Measurements from ENCODE around the gene FGF12.

Gene FGF12

GRCh38 chr3:192279664-192280063, 447.7 kb downstream of the FGF12 start:
- DNase-seq (ENCODE audit: extremely low read depth, low read depth): no peak
- H3K4me3 ChIP-seq (replicated peaks; ENCODE audit: low read depth, low read length): no peak overlapping the region
- TF ChIP-seq, protein P1, sequence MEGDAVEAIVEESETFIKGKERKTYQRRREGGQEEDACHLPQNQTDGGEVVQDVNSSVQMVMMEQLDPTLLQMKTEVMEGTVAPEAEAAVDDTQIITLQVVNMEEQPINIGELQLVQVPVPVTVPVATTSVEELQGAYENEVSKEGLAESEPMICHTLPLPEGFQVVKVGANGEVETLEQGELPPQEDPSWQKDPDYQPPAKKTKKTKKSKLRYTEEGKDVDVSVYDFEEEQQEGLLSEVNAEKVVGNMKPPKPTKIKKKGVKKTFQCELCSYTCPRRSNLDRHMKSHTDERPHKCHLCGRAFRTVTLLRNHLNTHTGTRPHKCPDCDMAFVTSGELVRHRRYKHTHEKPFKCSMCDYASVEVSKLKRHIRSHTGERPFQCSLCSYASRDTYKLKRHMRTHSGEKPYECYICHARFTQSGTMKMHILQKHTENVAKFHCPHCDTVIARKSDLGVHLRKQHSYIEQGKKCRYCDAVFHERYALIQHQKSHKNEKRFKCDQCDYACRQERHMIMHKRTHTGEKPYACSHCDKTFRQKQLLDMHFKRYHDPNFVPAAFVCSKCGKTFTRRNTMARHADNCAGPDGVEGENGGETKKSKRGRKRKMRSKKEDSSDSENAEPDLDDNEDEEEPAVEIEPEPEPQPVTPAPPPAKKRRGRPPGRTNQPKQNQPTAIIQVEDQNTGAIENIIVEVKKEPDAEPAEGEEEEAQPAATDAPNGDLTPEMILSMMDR (IDR thresholded peaks at IDR 0.05; ENCODE audit: low read depth, low read length, missing control alignments): no peak

GRCh38 chr3:192277477-192277876, 449.9 kb downstream of the FGF12 start:
- no peak for DNase-seq (ENCODE audit: extremely low read depth, low read depth)
- TF ChIP-seq, protein P1 (IDR thresholded peaks at IDR 0.05; ENCODE audit: low read depth, low read length, missing control alignments): no peak
- H3K4me3 ChIP-seq (replicated peaks; ENCODE audit: low read depth, low read length): no peak overlapping the region

DNA sequence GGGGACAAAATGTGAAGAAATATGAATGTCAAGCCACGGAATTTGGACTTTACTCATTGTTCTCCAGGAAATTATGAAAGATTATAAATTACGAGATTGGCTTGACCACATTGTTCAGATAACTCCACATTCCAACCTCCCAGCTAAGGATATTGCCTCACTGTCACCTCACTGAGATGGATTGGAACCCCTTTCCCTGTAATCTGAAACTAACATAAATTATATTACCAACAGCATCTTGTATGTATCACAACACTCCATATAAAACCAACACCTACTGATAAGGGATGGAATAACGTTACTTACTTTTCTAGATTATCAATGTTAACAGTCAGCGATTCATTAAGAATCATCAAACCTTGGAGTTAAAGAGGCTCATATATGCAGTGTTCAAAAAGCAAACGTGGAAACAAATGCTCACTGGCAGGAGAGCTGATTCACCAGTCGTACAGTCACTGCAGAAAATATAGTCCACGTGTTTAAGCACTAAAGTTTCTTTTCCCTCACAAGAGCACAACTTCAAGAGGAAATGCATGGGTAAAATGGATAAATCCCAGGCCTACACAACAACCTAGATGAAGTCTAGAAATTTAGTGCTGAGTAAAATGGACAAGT, 451.5 kb downstream of the FGF12 start:
- TF ChIP-seq, protein P1 (IDR thresholded peaks at IDR 0.05; ENCODE audit: low read depth, low read length, missing control alignments): no peak
- DNase-seq (ENCODE audit: extremely low read depth, low read depth): no peak
- no peak overlapping the region for H3K4me3 ChIP-seq (replicated peaks; ENCODE audit: low read depth, low read length)

GRCh38 chr3:192273697-192274010, 453.7 kb downstream of the FGF12 start:
- no peak for DNase-seq (ENCODE audit: extremely low read depth, low read depth)
- no peak overlapping the region for H3K4me3 ChIP-seq (replicated peaks; ENCODE audit: low read depth, low read length)
- TF ChIP-seq, protein P1 (IDR thresholded peaks at IDR 0.05; ENCODE audit: low read depth, low read length, missing control alignments): no peak

- H3K4me3 ChIP-seq (replicated peaks; ENCODE audit: low read depth, low read length): no peak overlapping the region
- TF ChIP-seq, protein P1 (IDR thresholded peaks at IDR 0.05; ENCODE audit: low read depth, low read length, missing control alignments): no peak
- DNase-seq (ENCODE audit: extremely low read depth, low read depth): no peak
Observed at GRCh38 chr3:192273001-192273696, 454.2 kb downstream of the FGF12 start.

DNA sequence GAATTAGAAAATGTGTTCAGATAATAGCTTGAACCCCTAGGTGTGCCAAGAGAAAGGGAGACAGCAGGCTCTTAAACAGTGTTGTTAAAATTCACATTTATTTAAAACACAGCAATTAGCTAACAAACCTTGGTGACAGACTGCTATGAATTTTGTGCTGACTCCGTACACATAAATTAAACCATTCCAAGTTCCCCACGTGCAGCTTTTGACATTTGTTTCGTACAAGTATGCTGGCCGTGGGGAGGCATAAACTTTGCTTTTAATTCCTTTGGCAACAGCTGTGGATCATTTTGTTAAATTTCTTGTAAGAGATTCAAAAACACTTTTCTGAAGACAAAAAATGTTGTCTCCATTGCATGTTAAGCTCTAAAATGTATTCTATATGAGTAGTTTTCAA, 465.3 kb downstream of the FGF12 start:
- DNase-seq (ENCODE audit: extremely low read depth, low read depth): no peak
- H3K4me3 ChIP-seq (replicated peaks; ENCODE audit: low read depth, low read length): no peak overlapping the region
- TF ChIP-seq, protein P1 (IDR thresholded peaks at IDR 0.05; ENCODE audit: low read depth, low read length, missing control alignments): no peak
